H1 (cell line): ENCODE results near the gene ADGRL2. TPM values are rescaled to one million over a fixed set of nuclear protein-coding genes. Genes with fewer than 3 reads are reported as not detected.

Source experiments
- CBX5 ChIP-seq: fragments of 300-800, 300-1000 bp; sonication (generic); IDR thresholded peaks from 2 replicates; pipeline ENCODE4 v1.7.1; 2016; ENCODE audit warnings: antibody characterized with exemption, low read length, low read depth
- polyA plus RNA-seq, 7 experiments: library from polyadenylated mRNA; depleted of rRNA in 3 of 7; stranded (reverse) in 5 of 7; unstranded in 2 of 7; fragments of >200 nt in 5 of 7; fragments of 200-250 nt in 2 of 7; gene quantifications; 1 replicate in 5 of 7; 2 replicates in 1 of 7; 4 replicates in 1 of 7; pipeline versions ENCODE4 v1.2.1 to v1.2.3, GENCODE V29; 2011 to 2013; ENCODE audit warnings: missing spikeins in 2 of 7, mixed read lengths in 2 of 7
- total RNA-seq: library from RNA; stranded (reverse); fragmentation: NEBNext Ultra II Directional; extraction: Animal tissue kit (Norgen Biotek cat#: 25700); gene quantifications from 2 replicates; pipeline ENCODE4 v1.2.1, GENCODE V29; 2021

ADGRL2 gene
- total and polyA plus RNA-seq, 2 of the 8 experiments (the other 6 are each of a cell fraction or from before 2014, with no cell fraction given), result 113 to 124 TPM

GRCh38 chr1:81982523-81982922 is 181.8 kb downstream of the ADGRL2 start (continued):
- no peak for TF ChIP-seq CBX5
- TF ChIP-seq, all 59 proteins: peak for 0
